22Rv1 (cell line): ENCODE data around the gene LCN15.

Experiments used
- CTCF ChIP-seq: fragments of 450-650 bp; IDR thresholded peaks from 2 replicates; pipeline ENCODE4 v1.5.1; 2017; ENCODE audit warnings: mild to moderate bottlenecking
- ZFX ChIP-seq: fragments of 450-650 bp; IDR thresholded peaks from 2 replicates; pipeline ENCODE4 v1.6.1; 2017; ENCODE audit warnings: antibody characterized with exemption, borderline replicate concordance

GRCh38 chr9:136798708-136799078, 34.4 kb upstream of the LCN15 start:
- TF ChIP-seq CTCF: no peak
- TF ChIP-seq ZFX: no peak
